Medulla oblongata (tissue), 1 donor: ENCODE measurements around the gene OSBPL10.

Source experiments
- DNase-seq: peaks from one replicate; pipeline ENCODE4 v3.0.0-alpha.2; 2015; ENCODE audit errors: extremely low spot score

OSBPL10 gene

DNA sequence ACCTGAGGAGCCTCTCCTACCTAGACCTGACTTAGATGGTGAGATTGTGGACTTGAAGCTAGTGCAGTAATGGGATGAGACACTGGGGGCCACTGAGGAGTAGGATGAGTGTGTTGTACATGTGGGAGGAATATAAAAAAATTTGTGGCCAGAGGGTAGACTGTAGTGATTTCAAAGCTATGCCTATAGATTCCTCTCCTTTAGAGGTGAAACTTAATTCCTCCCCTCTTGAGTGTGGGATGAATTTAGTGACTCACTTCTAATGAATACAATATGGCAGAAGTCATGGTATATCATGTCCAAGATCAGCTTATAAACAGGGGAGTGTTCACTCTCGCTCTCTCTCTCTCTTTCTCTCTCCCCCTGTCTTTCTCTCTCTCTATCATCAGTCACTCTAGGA lies 7.2 kb upstream of the OSBPL10 start:
- no peak for DNase-seq

DNA sequence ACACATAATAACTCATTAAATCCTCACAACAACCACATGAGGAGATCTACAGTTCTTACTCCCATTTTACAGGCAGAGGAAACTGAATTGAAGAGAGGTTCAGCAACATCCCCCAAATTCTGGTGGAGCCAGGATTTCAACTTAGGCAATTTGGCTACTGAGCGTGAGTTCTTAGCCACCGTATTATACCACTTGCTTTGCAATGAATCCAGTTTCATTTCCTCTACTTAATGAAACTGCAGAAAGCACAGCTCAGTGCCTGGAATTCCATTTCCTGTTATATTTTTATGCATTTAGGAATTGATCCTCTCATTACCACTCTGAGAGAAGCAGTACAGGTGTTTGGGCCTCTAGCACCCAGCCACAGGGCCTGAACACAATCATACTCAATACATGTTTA lies 4.8 kb upstream of the OSBPL10 start:
- no peak for DNase-seq

DNA sequence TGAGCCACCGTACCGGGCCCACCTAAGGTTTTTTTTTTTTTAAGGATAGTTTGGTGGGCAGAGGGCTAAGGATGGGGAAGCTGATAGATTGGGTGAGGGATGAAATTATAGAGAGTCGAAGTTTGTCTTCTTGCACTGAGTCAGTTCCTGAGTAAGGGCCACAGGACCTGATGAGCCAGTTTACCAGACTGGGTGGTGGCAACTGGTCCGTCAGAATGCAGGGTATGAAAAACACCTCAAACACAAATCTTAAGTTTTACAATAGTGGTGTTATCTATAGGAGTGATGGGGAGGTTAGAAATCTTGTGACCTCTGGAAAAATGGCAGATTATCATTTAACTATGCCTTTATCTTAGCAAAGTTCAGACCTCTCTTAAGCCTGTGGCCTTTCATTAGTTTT lies 3.3 kb upstream of the OSBPL10 start:
- DNase-seq, result no peak

DNA sequence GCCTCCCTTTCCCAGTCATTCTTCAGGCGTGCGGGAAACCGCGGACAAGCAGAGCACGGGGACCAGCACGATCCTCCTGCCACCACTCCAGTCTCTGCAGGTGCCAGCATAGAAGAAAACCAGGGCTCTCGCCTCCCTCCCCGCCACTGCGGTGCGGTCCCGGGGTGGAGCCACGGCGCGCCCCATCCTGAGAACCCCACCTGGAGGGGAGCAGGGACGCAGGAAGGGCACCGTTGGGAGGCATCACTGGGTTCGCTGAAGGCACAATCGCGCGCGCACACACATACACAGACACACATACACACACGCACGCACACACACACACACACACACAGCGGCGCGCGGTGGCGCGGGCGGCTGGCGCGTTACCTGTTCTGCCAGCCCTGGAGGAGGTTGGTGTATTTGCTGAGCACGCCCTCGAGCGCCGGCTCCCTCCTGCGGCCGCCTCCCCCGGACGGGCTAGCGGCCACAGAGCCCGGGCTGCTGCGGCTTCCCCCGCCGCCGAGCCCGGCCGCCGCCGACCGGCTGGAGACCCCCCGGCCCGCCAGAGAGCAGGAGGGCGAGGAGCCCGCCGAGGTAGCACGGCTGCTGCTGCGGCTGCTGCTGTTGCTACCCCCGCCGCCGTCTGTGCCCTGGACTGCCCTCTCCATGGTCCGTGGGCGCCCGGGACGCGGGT lies 394 bp downstream of the OSBPL10 start:
- no peak for DNase-seq

DNA sequence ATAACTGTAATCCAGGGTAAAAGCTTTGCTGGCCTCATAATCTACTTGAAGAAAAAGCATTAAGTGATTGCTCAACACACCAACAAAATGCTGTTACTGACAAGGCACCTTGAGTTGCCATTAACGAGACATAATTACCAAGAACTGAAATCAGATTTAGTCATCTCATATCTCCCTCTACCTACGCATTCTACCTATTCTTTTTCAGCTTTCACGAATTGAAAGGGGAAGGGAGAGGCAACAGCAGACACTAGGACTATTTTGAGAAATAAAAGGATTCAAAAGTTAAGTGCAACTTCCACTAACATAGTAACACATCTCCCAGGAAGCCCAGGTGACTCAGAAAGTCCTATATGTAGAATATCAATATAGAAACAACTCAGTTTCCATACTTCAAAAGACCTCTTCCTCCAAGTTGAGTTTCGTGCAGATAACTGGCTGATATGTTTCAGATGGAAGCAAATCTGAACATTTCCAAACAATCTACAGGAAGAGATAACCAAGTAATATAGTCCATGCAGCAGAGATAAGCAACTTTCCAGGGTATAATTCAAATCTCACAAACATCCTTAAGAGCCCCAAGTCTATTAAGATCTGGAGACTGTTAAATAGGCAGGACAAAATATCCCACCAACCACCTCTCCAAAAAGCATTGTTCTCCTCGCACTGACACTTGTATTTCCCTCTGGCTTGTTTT lies 1.9 kb downstream of the OSBPL10 start:
- no peak for DNase-seq

DNA sequence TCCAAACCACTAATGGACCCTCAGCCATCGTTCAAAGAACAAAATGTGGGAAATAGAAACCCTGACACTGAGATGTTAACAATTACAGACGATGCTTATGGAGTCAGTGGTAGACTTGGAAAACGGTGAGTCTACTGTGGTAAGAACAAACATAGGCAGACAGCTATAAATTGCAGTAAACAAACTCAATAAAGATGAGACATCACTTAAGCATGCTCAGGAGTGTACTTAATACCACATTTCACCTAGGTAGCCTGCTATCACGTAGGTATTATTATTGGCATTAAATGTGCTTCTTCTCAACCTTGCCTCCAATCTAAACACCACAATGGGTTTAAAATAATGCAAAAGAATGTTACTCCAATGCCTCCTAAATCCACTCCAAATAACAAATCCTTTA lies 2.5 kb downstream of the OSBPL10 start:
- DNase-seq, result no peak

DNA sequence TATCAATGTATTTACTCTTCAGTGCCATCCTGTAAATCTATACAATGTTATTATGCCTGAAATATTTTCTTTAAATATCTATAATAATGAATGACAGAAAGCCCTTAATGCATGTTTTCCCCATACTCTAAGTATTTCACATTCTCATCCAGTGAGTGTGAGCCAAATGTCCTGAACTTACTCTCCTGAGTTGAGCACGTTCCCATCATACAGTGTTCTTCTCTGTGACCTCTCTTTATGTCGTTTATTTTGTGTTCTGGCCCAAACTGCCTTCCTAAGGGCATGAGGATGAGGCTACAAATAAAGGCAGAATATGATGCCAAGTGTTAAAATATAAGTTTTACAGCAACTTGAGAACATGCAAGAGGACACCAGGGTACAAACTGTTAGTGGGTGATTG lies 3.3 kb downstream of the OSBPL10 start:
- DNase-seq, result no peak

DNA sequence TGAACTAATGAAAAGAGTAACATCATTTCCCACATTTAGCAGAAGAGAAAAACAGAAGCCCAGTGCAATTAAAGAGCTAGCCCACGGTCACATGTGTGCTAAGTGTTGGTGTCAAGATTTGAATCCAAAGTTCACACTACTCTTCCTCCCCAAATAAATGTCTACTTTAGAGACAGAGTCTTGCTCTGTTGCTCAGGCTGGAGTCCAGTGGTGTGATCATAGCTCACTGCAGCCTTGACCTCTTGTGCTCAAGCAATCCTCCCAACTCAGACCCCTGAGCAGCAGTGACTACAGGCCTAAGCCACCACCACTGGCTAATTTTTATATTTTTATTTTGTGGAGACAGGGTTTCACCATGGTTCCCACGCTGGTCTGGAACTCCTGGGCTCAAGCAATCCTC lies 4.8 kb downstream of the OSBPL10 start:
- DNase-seq, result no peak

DNA sequence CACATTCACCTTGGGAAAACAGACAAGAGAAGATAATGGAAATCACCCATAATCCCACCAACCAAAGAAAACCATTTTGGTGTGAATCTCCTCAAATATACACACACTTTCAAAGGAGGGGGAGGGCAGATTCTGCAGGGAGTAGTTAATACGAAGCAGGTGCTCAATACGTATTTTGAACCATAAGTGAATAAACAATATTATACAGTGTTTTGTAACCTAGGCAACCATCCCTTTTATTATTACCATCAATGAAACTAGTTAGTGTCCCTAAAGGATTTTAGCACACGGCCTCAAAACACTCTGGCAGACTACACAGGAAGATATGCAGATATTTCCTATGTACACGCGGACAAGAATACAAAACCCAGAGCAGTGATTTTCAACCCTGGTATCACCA lies 6.1 kb downstream of the OSBPL10 start:
- no peak for DNase-seq

DNA sequence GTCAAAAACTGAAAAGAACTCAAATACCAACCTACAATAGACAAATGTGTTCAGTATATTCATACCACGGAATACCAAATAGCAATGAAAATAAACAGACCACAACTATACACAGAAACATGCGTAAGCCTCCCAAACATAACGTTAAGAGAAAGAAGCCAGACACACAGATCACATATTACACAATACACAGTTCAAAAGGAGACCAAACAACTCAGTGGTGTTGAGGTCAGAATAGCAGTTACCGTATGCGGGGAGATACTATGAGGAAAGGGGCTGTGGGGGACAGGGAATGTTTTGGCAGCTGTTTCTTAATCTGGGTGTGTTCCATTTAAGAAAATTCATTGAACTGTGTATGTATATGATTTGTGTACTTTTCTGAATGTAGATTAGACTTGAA lies 6.6 kb downstream of the OSBPL10 start:
- no peak for DNase-seq

DNA sequence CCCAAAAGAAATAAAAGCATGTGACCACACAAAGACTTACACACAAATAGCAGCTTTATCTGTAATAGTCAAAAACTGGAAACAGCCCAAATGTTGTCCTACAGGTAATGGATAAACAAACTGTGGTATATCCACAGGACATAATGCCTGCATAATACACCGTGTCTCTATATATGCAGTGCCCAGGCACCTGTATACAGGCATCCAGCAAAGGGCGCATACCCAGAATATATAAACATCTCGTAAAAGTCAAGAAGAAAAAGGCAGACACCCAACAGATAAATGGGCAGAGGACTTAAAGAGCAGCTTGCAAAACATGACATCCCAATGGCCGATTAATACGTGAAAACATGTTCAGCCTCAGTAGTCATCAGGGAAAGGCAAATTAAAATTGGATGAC lies 7.2 kb downstream of the OSBPL10 start:
- DNase-seq, result no peak

DNA sequence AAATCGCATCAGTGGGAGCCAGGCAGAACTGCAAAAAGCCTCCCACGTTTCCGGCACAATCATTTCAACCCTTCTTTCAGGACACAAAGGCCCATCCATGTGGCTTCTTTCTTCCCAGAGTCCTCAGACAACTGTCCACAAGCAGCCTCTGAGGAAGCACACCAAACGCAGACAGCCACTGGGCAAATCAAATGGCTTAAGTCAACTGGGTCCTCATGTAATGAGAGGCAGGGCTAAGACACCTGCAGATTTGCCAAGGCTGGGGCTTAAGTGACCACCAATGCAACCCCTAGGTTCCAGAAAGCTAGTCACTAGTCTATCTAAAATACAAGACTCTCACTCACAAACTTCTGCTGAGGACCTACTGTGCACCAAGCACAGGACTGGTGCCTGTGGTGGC lies 8.0 kb downstream of the OSBPL10 start:
- DNase-seq, result no peak

DNA sequence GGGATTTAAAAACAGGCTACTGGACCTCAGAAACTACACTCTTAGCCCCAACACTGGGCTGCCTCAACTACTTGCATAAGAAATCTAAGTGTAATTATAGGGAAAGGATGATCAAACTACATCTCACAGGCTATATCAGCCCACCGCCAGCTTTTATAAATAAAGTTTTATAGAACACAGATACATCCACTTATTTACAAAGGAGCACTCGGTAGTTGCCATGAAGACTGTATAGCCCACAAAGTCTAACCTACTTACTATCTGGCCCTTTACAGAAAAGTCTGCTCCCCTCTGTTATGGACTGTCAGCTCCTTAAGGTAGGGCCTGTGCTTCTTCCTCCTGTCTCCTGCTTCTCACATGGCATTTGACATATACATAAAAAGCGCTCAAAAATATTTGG lies 9.5 kb downstream of the OSBPL10 start:
- no peak for DNase-seq

DNA sequence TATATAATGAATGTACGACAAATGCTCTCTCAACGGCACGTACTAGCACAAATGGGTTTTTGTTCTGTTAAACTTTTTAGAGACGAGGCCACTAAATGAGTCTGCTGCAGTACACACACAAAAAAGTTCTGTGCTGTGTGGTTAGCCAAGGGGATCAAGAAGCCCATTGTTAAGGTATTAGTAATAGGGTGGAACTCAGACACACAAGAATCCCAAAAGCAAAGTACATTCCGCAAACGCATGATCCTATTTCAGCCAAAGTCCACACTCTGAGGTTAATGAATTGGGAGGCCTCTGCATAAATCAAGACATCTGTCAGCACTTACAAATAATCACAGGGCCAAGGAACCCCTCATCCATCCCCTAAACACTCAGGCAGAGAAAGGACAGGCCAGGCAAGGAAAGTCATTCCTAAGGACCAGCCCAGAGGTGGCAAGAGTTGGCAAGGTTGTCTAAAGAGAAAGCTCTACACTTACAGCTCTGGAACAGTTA lies 12.1 kb downstream of the OSBPL10 start:
- DNase-seq, result no peak

DNA sequence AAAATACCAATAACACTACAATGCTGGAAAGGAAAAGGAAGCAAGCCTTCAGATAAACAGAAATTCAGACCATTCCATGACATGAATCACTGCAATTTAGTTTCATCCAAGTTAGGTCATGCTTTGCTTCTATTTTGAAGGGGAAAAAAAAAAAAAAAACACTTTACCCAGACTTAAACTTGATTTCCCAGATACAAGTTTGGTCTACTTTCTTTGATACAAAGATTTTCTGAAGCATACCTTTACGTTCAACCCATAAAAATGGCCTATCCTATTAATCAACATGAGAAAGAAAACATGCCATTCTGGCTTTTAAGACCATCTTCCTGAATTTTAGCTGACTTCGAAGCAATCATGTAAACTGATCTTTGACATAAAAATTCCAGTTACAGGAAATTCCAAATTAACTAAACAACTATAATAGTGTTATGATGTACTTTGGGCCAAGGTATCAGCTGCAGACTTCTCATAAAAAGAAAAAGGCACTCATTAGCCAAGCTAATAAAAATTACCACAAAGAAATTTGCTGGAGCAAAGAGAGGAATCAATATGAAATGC lies 12.6 kb downstream of the OSBPL10 start:
- DNase-seq, result no peak

DNA sequence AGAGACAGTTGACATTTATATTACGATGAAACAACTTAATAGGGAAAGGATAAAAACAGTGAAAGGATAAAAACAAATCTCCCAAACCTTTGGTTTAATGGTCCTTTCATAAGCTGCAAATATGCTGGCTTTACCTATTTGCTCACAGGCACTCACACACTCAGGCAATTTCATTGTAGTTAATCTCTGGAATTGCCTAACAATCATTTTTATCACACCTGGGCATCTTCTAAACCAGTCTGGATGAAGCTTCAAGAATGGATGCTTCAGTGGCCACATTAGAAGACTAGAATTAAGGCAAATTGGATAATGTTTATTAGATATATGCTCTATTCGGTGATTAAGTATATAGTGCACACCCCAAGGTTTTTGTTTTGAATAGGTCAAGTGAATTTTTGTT lies 13.5 kb downstream of the OSBPL10 start:
- no peak for DNase-seq

DNA sequence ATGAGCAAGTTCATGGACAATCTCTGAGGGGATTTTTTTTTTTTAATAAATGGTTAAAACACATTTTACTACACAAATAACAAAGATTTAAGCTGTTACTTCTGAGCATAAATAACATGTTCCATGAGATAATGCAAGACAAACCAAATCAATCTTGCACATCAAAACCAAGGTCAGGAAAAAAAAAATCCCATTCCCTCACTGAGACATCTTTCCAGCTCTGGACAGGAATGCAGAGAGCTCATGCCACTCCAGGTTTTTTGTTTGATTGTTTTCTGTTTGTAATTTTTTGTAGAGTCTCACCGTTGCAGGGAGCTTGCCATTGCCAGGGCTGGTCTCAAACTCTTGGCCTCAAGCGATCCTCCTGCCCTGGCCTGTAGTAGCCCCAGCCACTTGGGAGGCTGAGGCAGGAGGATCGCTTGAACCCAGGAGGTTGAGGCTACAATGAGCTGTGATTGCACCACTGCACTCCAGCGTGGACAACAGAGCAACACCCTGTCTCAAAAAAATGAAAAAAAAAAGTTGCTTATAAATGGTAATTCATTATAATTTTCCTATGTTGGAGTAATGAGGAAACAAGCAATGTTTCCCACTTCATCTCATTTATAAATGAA lies 14.0 kb downstream of the OSBPL10 start:
- no peak for DNase-seq

DNA sequence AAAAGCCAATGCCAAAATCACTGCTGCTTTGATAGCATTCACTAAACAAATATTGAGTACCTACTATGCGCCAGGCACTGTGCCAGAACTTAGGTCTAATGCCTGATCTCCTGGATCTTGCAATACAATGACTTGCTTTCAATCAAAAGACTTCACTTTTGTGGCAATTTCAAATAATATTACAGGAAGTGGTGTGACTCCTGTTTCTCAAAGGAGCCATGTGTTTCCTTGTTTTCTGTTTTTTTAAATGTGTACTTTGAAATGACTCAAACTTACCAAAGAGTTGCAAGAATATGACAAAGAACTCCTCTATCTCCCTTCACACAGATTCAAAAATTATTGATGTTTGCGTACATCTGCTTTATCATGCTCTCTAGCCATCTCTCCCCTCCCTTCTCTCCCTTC lies 18.3 kb downstream of the OSBPL10 start:
- no peak for DNase-seq

DNA sequence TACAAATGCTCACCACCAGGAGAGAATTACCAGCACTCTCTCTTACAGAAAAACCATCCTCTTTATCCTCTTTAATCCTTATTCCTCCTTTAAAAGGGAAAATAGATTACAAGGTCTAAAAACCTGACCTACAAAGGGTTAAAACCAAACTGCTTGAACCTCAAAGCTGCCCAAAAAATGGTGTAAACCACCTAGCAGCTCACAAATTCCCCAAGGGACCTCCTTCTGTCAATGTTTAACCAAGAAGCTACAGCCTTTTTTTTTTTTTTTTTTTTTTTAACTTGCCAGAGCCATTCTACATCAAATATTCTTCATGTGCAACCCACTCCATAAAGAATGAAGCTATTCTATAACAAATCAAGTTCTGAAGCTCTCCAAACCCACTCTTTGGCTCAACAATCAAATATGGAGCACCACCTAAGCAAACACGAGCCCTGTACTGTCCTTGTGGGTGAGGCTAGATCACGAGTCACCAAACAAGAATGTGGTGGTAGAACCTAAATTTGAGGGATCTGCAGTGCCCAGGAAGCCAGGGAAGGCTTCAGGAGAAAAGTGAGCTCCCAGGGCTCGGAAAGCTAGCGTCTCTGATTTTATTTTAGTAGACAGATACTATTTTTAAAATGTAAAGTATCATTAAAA lies 20.1 kb downstream of the OSBPL10 start:
- DNase-seq, result no peak

DNA sequence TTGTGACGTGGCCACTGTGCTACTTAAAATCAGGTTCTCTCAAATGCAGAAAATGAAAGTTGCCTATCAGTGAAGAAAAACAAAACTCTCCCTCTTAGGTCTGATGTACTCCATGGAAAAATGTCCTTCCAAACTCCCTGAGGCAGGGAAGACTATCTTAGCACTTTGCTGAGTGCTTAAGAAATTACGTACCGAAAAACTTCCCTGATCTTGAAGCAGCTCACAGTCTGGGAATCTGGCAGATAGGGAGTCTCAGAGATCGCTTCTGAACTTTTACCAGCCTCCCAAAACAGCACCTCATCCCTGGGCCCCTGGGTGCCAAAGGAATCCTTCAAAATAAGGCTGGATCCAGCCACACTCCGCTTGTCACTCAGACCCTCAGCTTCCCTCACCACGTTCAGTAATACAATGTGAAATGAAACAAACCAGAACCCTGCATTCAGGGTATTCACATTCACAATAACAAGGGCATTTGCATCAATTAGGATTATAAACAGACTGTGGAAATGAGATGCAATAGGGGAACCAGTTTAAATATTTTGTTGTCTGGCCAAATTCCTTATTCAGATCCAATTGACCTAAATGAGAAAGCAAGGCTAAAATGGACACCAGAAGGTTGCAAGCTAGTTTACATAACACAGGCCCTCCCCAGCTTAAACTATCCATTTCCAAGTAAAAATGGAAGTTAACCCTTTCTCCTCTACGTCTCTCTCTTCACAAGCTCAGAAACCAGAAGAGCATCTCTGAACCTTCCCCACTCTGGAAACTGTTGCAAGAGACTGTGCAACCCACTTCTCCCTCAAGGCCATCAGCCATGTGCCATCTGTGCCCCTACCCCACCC lies 20.9 kb downstream of the OSBPL10 start:
- no peak for DNase-seq

DNA sequence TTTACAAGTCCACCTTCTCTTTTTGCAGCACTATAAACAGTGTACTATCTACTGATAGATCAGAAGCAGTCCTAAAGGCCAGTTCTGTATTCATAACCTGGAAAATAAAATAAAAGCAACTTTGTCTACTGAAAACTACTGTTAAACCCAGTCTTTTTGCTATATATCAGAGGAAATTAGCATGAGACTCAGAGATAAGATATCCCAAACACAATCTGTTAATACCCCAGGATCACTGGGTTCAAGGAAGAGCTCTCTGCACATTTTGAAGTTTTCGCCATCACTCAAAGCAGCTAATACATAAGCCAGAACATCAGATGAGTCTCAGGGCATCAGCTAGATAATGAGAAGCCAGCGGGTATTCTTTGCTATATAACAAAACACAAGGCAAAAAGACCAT lies 21.8 kb downstream of the OSBPL10 start:
- DNase-seq, result no peak
